ENCODE measurements around the gene ARHGEF3. TPM values are rescaled to one million over a fixed set of nuclear protein-coding genes. Genes with fewer than 3 reads are reported as not detected.

ARHGEF3 gene
- total and polyA plus RNA-seq, 7 experiments from 2014 or later = 78.8 to 99.7 (median 87.0) TPM

- Mint-ChIP-seq H3K4me1 (peaks cover 50 to 83% (median 72%) of the 10 kb centered on the region in 7 donors), H3K9me3 (peaks cover 0 to 2% (median 0%) of the 10 kb centered on the region in 11 donors), H3K4me3 (peak overlapping the region in 1 of 10 donors; percentile 6), H3K27ac (peak overlapping the region; percentile 3 to 89 (median 64)), H3K36me3 (peaks cover 21 to 67% (median 49%) of the 10 kb centered on the region in 5 donors), H3K27me3 (no peaks in the 10 kb centered on the region)
- Histone ChIP-seq H3K27ac (ENCODE audit: low read depth, low read length) (no peak overlapping the region), H3K9me3 (ENCODE audit: control insufficient read depth in 2 of 3, low read length in 3 of 3) (no peaks in the 10 kb centered on the region), H3K4me1 (ENCODE audit: control insufficient read depth in 2 of 2, insufficient read depth in 2 of 2, low read length in 2 of 2) (peaks cover 15 to 21% of the 10 kb centered on the region in 2 donors), H3K4me3 (ENCODE audit: low read length) (no peak overlapping the region), H3K36me3 (ENCODE audit: control insufficient read depth in 2 of 3, insufficient read depth in 3 of 3, low read length in 3 of 3) (peaks cover 7 to 72% (median 23%) of the 10 kb centered on the region in 3 experiments), H3K27me3 (ENCODE audit: control insufficient read depth in 2 of 2, insufficient read depth in 2 of 2, low read length in 2 of 2) (no peaks in the 10 kb centered on the region)
- ChIA-PET POLR2A (interaction anchor here (0.9 to 4.2 kb wide), 3 partner anchors 10 to 30 kb away, joined by 3 to 12 read pairs (median 3); no protein-coding TSS in a partner anchor), CTCF (interaction anchor here (0.6 kb wide), 1 partner anchor 29 kb away, joined by 3 read pairs; no protein-coding TSS in a partner anchor)
- ATAC-seq = no peak
- DNase-seq = no peak
- intact Hi-C loops (cut with micrococcal nuclease) = no loop called here
Measured at GRCh38 chr3:56769116-56769707, 32.5 kb downstream of the ARHGEF3 start.

- peaks cover 25 to 29% of the 10 kb centered on the region in 2 donors for H3K4me1 ChIP-seq (ENCODE audit: control insufficient read depth in 2 of 2, insufficient read depth in 2 of 2, low read length in 2 of 2)
- no peak for ATAC-seq
- H3K27ac ChIP-seq (ENCODE audit: low read depth, low read length) = no peak overlapping the region
- Mint-ChIP-seq H3K4me3 (peak overlapping the region in 3 of 10 donors; percentile 26 to 48 (median 47)), H3K27me3 (no peaks in the 10 kb centered on the region), H3K9me3 (peaks cover 0 to 3% (median 0%) of the 10 kb centered on the region in 11 donors), H3K36me3 (peaks cover 8 to 57% (median 39%) of the 10 kb centered on the region in 5 donors), H3K27ac (peak overlapping the region; percentile 19 to 94 (median 76)), H3K4me1 (peaks cover 53 to 89% (median 81%) of the 10 kb centered on the region in 7 donors)
- intact Hi-C loops (cut with micrococcal nuclease) = no loop called here
- ChIA-PET POLR2A (interaction anchor here (0.6 to 1.6 kb wide), 6 partner anchors 14 to 349 kb away, joined by 3 to 6 read pairs (median 4); no protein-coding TSS in a partner anchor), CTCF (interaction anchor here (1.0 to 1.5 kb wide), 2 partner anchors 33 to 35 kb away, joined by 4 read pairs; no protein-coding TSS in a partner anchor)
- DNase-seq = no peak
- H3K27me3 ChIP-seq (ENCODE audit: control insufficient read depth in 2 of 2, insufficient read depth in 2 of 2, low read length in 2 of 2) = no peaks in the 10 kb centered on the region
- no peak overlapping the region for H3K4me3 ChIP-seq (ENCODE audit: low read length)
- H3K36me3 ChIP-seq (ENCODE audit: control insufficient read depth in 2 of 3, insufficient read depth in 3 of 3, low read length in 3 of 3) = peaks cover 0 to 42% (median 7%) of the 10 kb centered on the region in 3 experiments
- no peaks in the 10 kb centered on the region for H3K9me3 ChIP-seq (ENCODE audit: control insufficient read depth in 2 of 3, low read length in 3 of 3)
Measured at GRCh38 chr3:56764904-56765547, 36.7 kb downstream of the ARHGEF3 start.

GRCh38 chr3:56764184-56764583 is 37.6 kb downstream of the ARHGEF3 start:
- ATAC-seq (no peak), DNase-seq (no peak)
- peaks cover 0 to 34% (median 7%) of the 10 kb centered on the region in 3 experiments for H3K36me3 ChIP-seq (ENCODE audit: control insufficient read depth in 2 of 3, insufficient read depth in 3 of 3, low read length in 3 of 3)
- CTCF ChIA-PET = interaction anchor here (0.7 to 1.5 kb wide), 3 partner anchors 34 to 151 kb away, joined by 3 to 4 read pairs (median 4); no protein-coding TSS in a partner anchor
- H3K4me3 ChIP-seq (ENCODE audit: low read length) = no peak overlapping the region
- peaks cover 31% of the 10 kb centered on the region in 2 donors for H3K4me1 ChIP-seq (ENCODE audit: control insufficient read depth in 2 of 2, insufficient read depth in 2 of 2, low read length in 2 of 2)
- POLR2A ChIA-PET = interaction anchor here (0.6 to 1.6 kb wide), 5 partner anchors 17 to 92 kb away, joined by 3 to 6 read pairs (median 4); no protein-coding TSS in a partner anchor
- Mint-ChIP-seq H3K4me3 (no peak overlapping the region), H3K9me3 (peaks cover 0 to 3% (median 0%) of the 10 kb centered on the region in 11 donors), H3K27me3 (no peaks in the 10 kb centered on the region), H3K36me3 (peaks cover 8 to 57% (median 36%) of the 10 kb centered on the region in 5 donors), H3K4me1 (peaks cover 54 to 89% (median 81%) of the 10 kb centered on the region in 7 donors), H3K27ac (peak overlapping the region in 8 of 9 donors; percentile 19 to 94 (median 76))
- no peaks in the 10 kb centered on the region for H3K27me3 ChIP-seq (ENCODE audit: control insufficient read depth in 2 of 2, insufficient read depth in 2 of 2, low read length in 2 of 2)
- no peaks in the 10 kb centered on the region for H3K9me3 ChIP-seq (ENCODE audit: control insufficient read depth in 2 of 3, low read length in 3 of 3)
- intact Hi-C loops (cut with micrococcal nuclease) = no loop called here
- no peak overlapping the region for H3K27ac ChIP-seq (ENCODE audit: low read depth, low read length)

- ChIA-PET CTCF (interaction anchor here (0.7 to 0.9 kb wide), 2 partner anchors 21 to 35 kb away, joined by 3 read pairs; no protein-coding TSS in a partner anchor), POLR2A (interaction anchor here (0.6 kb wide), 1 partner anchor 817 kb away, joined by 3 read pairs; no protein-coding TSS in a partner anchor)
- H3K4me3 Mint-ChIP-seq = no peak overlapping the region
- Histone ChIP-seq H3K27me3 (ENCODE audit: control insufficient read depth in 2 of 2, insufficient read depth in 2 of 2, low read length in 2 of 2) (no peaks in the 10 kb centered on the region), H3K36me3 (ENCODE audit: control insufficient read depth in 2 of 3, insufficient read depth in 3 of 3, low read length in 3 of 3) (peaks cover 0 to 26% (median 4%) of the 10 kb centered on the region in 3 experiments), H3K4me3 (ENCODE audit: low read length) (no peak overlapping the region), H3K4me1 (ENCODE audit: control insufficient read depth in 2 of 2, insufficient read depth in 2 of 2, low read length in 2 of 2) (peaks cover 31 to 33% of the 10 kb centered on the region in 2 donors), H3K9me3 (ENCODE audit: control insufficient read depth in 2 of 3, low read length in 3 of 3) (no peaks in the 10 kb centered on the region), H3K27ac (ENCODE audit: low read depth, low read length) (no peak overlapping the region)
- no peak for DNase-seq
- H3K9me3 Mint-ChIP-seq = peaks cover 0 to 3% (median 0%) of the 10 kb centered on the region in 11 donors
- ATAC-seq = no peak
- H3K27ac Mint-ChIP-seq = peak overlapping the region in 7 of 9 donors; percentile 16 to 94 (median 63)
- intact Hi-C loops (cut with micrococcal nuclease) = loop anchor here in 1 of 2 donors (1.0 kb wide), 1 partner anchor 9 kb away; no protein-coding TSS in a partner anchor
- H3K27me3 Mint-ChIP-seq = no peaks in the 10 kb centered on the region
- peaks cover 0 to 56% (median 30%) of the 10 kb centered on the region in 5 donors for H3K36me3 Mint-ChIP-seq
- H3K4me1 Mint-ChIP-seq = peaks cover 54 to 89% (median 81%) of the 10 kb centered on the region in 7 donors
Measured at GRCh38 chr3:56763233-56763632, 38.5 kb downstream of the ARHGEF3 start.

GRCh38 chr3:56762718-56763117 is 39.0 kb downstream of the ARHGEF3 start:
- Histone ChIP-seq H3K27me3 (ENCODE audit: control insufficient read depth in 2 of 2, insufficient read depth in 2 of 2, low read length in 2 of 2) (no peaks in the 10 kb centered on the region), H3K4me1 (ENCODE audit: control insufficient read depth in 2 of 2, insufficient read depth in 2 of 2, low read length in 2 of 2) (peaks cover 31 to 33% of the 10 kb centered on the region in 2 donors), H3K4me3 (ENCODE audit: low read length) (no peak overlapping the region), H3K27ac (ENCODE audit: low read depth, low read length) (peak overlapping the region; percentile 10), H3K9me3 (ENCODE audit: control insufficient read depth in 2 of 3, low read length in 3 of 3) (no peaks in the 10 kb centered on the region), H3K36me3 (ENCODE audit: control insufficient read depth in 2 of 3, insufficient read depth in 3 of 3, low read length in 3 of 3) (peaks cover 0 to 26% (median 4%) of the 10 kb centered on the region in 3 experiments)
- no peak overlapping the region for H3K4me3 Mint-ChIP-seq
- intact Hi-C loops (cut with micrococcal nuclease) = loop anchor here in 1 of 2 donors (1.0 kb wide), 1 partner anchor 8 kb away; no protein-coding TSS in a partner anchor
- H3K4me1 Mint-ChIP-seq = peaks cover 54 to 89% (median 81%) of the 10 kb centered on the region in 7 donors
- H3K27ac Mint-ChIP-seq = peak overlapping the region in 8 of 9 donors; percentile 20 to 94 (median 69)
- ATAC-seq (no peak), DNase-seq (no peak)
- peaks cover 0 to 3% (median 0%) of the 10 kb centered on the region in 11 donors for H3K9me3 Mint-ChIP-seq
- CTCF ChIA-PET = interaction anchor here (0.9 kb wide), 1 partner anchor 36 kb away, joined by 3 read pairs; no protein-coding TSS in a partner anchor
- H3K36me3 Mint-ChIP-seq = peaks cover 0 to 56% (median 30%) of the 10 kb centered on the region in 5 donors
- H3K27me3 Mint-ChIP-seq = no peaks in the 10 kb centered on the region
- POLR2A ChIA-PET = interaction anchor here (0.6 to 0.7 kb wide), 2 partner anchors 34 to 817 kb away, joined by 3 read pairs; no protein-coding TSS in a partner anchor

Measured in naive thymus-derived CD4-positive, alpha-beta T cell (primary cell).